Renal pelvis (tissue), 4 donors: Measurements from ENCODE around the gene LYZL4. TPM values are rescaled to one million over a fixed set of nuclear protein-coding genes. Genes with fewer than 3 reads are reported as not detected.

Experiments
- DNase-seq: peaks from one replicate; pipeline ENCODE4 v3.0.0-alpha.2; 2013
- polyA plus RNA-seq, 3 donors: library from polyadenylated mRNA; unstranded; fragments of 120-200 nt; gene quantifications; one replicate each; pipeline ENCODE4 v1.2.1, GENCODE V29; 2013; ENCODE audit not compliant: insufficient read length in 3 of 3

The LYZL4 gene
- polyA plus RNA-seq, 3 donors, result not detected

- no peak for DNase-seq
These were observed 35.1 kb downstream of the LYZL4 start for GRCh38 chr3:42375121-42375800.

- DNase-seq, result no peak
These were observed 38.6 kb downstream of the LYZL4 start for GRCh38 chr3:42371776-42372175.

GRCh38 chr3:42369832-42370231 is 40.6 kb downstream of the LYZL4 start:
- DNase-seq, result no peak

- DNase-seq, result peak; percentile 39
These were observed 41.1 kb downstream of the LYZL4 start for GRCh38 chr3:42369304-42369703.

- no peak for DNase-seq
These were observed 41.5 kb downstream of the LYZL4 start for GRCh38 chr3:42368861-42369260.

- DNase-seq, result no peak
These were observed 42.5 kb downstream of the LYZL4 start for GRCh38 chr3:42367903-42368302.

GRCh38 chr3:42366550-42366949 is 43.9 kb downstream of the LYZL4 start:
- DNase-seq, result no peak

- DNase-seq, result no peak
These were observed 53.1 kb downstream of the LYZL4 start for GRCh38 chr3:42357335-42357734.

- DNase-seq, result no peak
These were observed 54.8 kb downstream of the LYZL4 start for GRCh38 chr3:42355612-42356011.

- no peak for DNase-seq
These were observed 56.8 kb downstream of the LYZL4 start for GRCh38 chr3:42353631-42354030.

- DNase-seq, result no peak
These were observed 59.2 kb downstream of the LYZL4 start for GRCh38 chr3:42351207-42351606.

GRCh38 chr3:42349765-42350594 is 60.4 kb downstream of the LYZL4 start:
- DNase-seq, result no peak

- no peak for DNase-seq
These were observed 62.5 kb downstream of the LYZL4 start for GRCh38 chr3:42347928-42348327.

Other genes with a start within 250 kb of the LYZL4 start
- gene CCK, start 144.4 kb downstream of the LYZL4 start, polyA plus RNA-seq, result under 1 TPM in 2 of 3 donors, not detected in 1; 0.17 to 0.37 TPM
- gene VIPR1, start 92.0 kb upstream of the LYZL4 start, polyA plus RNA-seq, result 1 to 10 TPM; 1.5 to 3.2 (median 2.0) TPM
- gene SEC22C, start 171.4 kb upstream of the LYZL4 start, polyA plus RNA-seq, result 10 to 100 TPM; 38.3 to 47.5 (median 44.7) TPM
- gene SS18L2, start 180.2 kb upstream of the LYZL4 start, polyA plus RNA-seq, result 10 to 100 TPM; 22.6 to 25.8 (median 24.2) TPM
- 100 to 1,000 TPM in 2 of 3 donors, 10 to 100 TPM in 1; 71.6 to 188 (median 171) TPM for gene NKTR, start 190.1 kb upstream of the LYZL4 start, polyA plus RNA-seq
- 10 to 100 TPM; 16.8 to 19.3 (median 17.2) TPM for gene ZBTB47, start 243.1 kb upstream of the LYZL4 start, polyA plus RNA-seq